ENCODE results near the gene CDH20. TPM values are rescaled to one million over a fixed set of nuclear protein-coding genes. Genes with fewer than 3 reads are reported as not detected.
A peak's percentile ranks its signal among the peaks of the same experiment; 100 is the strongest.
"Not testable (repeated sequence)": the region's sequence is repeated elsewhere in the genome, so short reads cannot be mapped to it uniquely, and the experiment has no call there.

CDH20 gene
- polyA plus RNA-seq, 4 donors: 0.10 to 0.12 TPM; not detected in 2

- no peaks in the 10 kb centered on the region for H3K27me3 ChIP-seq (ENCODE audit: control insufficient read depth in 3 of 3, insufficient read depth in 3 of 3, low read length in 3 of 3)
- FAIRE-seq (no peak), DNase-seq (no peak)
- no peaks in the 10 kb centered on the region for H3K4me1 ChIP-seq (ENCODE audit: control insufficient read depth in 3 of 3, insufficient read depth in 2 of 3, low read depth in 1 of 3, low read length in 2 of 3)
- H3K36me3 ChIP-seq (ENCODE audit: control insufficient read depth in 3 of 3, insufficient read depth in 2 of 3, low read depth in 1 of 3, low read length in 3 of 3): no peaks in the 10 kb centered on the region
- H3K4me3 ChIP-seq (ENCODE audit: low read depth in 1 of 3, low read length in 3 of 3): no peak overlapping the region
- H3K27ac ChIP-seq (ENCODE audit: low read depth in 1 of 3, low read length in 2 of 3): no peak overlapping the region
- H3K9me3 ChIP-seq (ENCODE audit: control insufficient read depth in 2 of 2, insufficient read depth in 1 of 2, low read depth in 1 of 2, low read length in 1 of 2): no peaks in the 10 kb centered on the region
These were observed 19.4 kb downstream of the CDH20 start for GRCh38 chr18:61352611-61353010.

- no peaks in the 10 kb centered on the region for H3K4me1 ChIP-seq (ENCODE audit: control insufficient read depth in 3 of 3, insufficient read depth in 2 of 3, low read depth in 1 of 3, low read length in 2 of 3)
- H3K27ac ChIP-seq (ENCODE audit: low read depth in 1 of 3, low read length in 2 of 3): no peak overlapping the region
- H3K9me3 ChIP-seq (ENCODE audit: control insufficient read depth in 2 of 2, insufficient read depth in 1 of 2, low read depth in 1 of 2, low read length in 1 of 2): no peaks in the 10 kb centered on the region
- DNase-seq: peak in 1 of 2 donors; percentile 10
- no peaks in the 10 kb centered on the region for H3K27me3 ChIP-seq (ENCODE audit: control insufficient read depth in 3 of 3, insufficient read depth in 3 of 3, low read length in 3 of 3)
- H3K4me3 ChIP-seq (ENCODE audit: low read depth in 1 of 3, low read length in 3 of 3): no peak overlapping the region
- FAIRE-seq: no peak
- H3K36me3 ChIP-seq (ENCODE audit: control insufficient read depth in 3 of 3, insufficient read depth in 2 of 3, low read depth in 1 of 3, low read length in 3 of 3): no peaks in the 10 kb centered on the region
- WGBS, 3 donors: 39 to 54% (median 40%) methylated on average over 7 of the region's 7 CpGs
These were observed 27.5 kb downstream of the CDH20 start for GRCh38 chr18:61360404-61361383.

DNA sequence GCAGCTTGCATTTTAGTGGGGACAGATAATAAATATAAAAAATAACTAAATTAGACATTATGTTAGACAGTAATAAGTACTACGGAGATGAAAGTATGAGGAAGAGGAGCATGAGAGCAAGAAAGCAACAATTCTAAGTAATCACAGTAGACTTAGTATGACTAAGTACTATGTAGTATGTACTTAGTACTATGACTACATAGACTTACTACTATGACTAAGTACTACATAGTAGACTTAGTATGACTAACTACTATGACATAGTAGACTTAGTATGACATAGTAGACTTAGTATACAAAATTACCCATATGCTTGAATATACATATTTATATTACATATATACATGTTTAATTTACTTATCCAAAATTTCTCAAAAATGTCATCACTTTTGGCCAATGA is 29.3 kb downstream of the CDH20 start:
- H3K4me3 ChIP-seq (ENCODE audit: low read depth in 1 of 3, low read length in 3 of 3): no peak overlapping the region
- 86 to 90% (median 87%) methylated on average over 1 of the region's 1 CpG for WGBS, 3 donors
- no peaks in the 10 kb centered on the region for H3K27me3 ChIP-seq (ENCODE audit: control insufficient read depth in 3 of 3, insufficient read depth in 3 of 3, low read length in 3 of 3)
- no peaks in the 10 kb centered on the region for H3K4me1 ChIP-seq (ENCODE audit: control insufficient read depth in 3 of 3, insufficient read depth in 2 of 3, low read depth in 1 of 3, low read length in 2 of 3)
- no peaks in the 10 kb centered on the region for H3K36me3 ChIP-seq (ENCODE audit: control insufficient read depth in 3 of 3, insufficient read depth in 2 of 3, low read depth in 1 of 3, low read length in 3 of 3)
- no peaks in the 10 kb centered on the region for H3K9me3 ChIP-seq (ENCODE audit: control insufficient read depth in 2 of 2, insufficient read depth in 1 of 2, low read depth in 1 of 2, low read length in 1 of 2)
- FAIRE-seq (no peak), DNase-seq (no peak)
- H3K27ac ChIP-seq (ENCODE audit: low read depth in 1 of 3, low read length in 2 of 3): no peak overlapping the region

GRCh38 chr18:61364953-61365352 is 31.7 kb downstream of the CDH20 start:
- FAIRE-seq: no peak
- no peaks in the 10 kb centered on the region for H3K36me3 ChIP-seq (ENCODE audit: control insufficient read depth in 3 of 3, insufficient read depth in 2 of 3, low read depth in 1 of 3, low read length in 3 of 3)
- H3K27ac ChIP-seq (ENCODE audit: low read depth in 1 of 3, low read length in 2 of 3): no peak overlapping the region
- WGBS, 3 donors: 86 to 100% (median 87%) methylated on average over 1 of the region's 1 CpG
- no peaks in the 10 kb centered on the region for H3K4me1 ChIP-seq (ENCODE audit: control insufficient read depth in 3 of 3, insufficient read depth in 2 of 3, low read depth in 1 of 3, low read length in 2 of 3)
- H3K9me3 ChIP-seq (ENCODE audit: control insufficient read depth in 2 of 2, insufficient read depth in 1 of 2, low read depth in 1 of 2, low read length in 1 of 2): no peaks in the 10 kb centered on the region
- no peaks in the 10 kb centered on the region for H3K27me3 ChIP-seq (ENCODE audit: control insufficient read depth in 3 of 3, insufficient read depth in 3 of 3, low read length in 3 of 3)
- H3K4me3 ChIP-seq (ENCODE audit: low read depth in 1 of 3, low read length in 3 of 3): no peak overlapping the region
- no peak for DNase-seq

DNA sequence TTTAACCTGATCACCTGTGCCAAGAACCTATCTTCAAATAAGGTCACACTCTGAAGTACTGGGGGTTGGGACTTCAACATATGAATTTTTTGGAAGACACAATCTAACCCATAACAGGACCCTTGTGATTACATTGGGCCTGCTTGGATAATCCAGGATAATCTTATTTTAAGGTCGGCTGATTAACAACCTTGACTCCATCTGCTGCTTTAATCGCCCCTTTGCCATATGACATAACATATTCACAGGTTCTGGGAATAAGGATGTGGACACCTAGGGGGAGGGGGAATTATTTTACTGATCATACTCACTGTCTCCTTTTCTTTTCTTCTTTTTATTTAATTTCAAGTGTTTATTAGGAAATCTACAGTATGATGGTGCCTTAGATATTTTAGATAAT is 34.8 kb downstream of the CDH20 start:
- DNase-seq: no peak
- no peaks in the 10 kb centered on the region for H3K4me1 ChIP-seq (ENCODE audit: control insufficient read depth in 3 of 3, insufficient read depth in 2 of 3, low read depth in 1 of 3, low read length in 2 of 3)
- no peaks in the 10 kb centered on the region for H3K27me3 ChIP-seq (ENCODE audit: control insufficient read depth in 3 of 3, insufficient read depth in 3 of 3, low read length in 3 of 3)
- FAIRE-seq: no peak
- H3K36me3 ChIP-seq (ENCODE audit: control insufficient read depth in 3 of 3, insufficient read depth in 2 of 3, low read depth in 1 of 3, low read length in 3 of 3): no peaks in the 10 kb centered on the region
- H3K4me3 ChIP-seq (ENCODE audit: low read depth in 1 of 3, low read length in 3 of 3): no peak overlapping the region
- H3K9me3 ChIP-seq (ENCODE audit: control insufficient read depth in 2 of 2, insufficient read depth in 1 of 2, low read depth in 1 of 2, low read length in 1 of 2): no peaks in the 10 kb centered on the region
- 77 to 92% (median 78%) methylated on average over 2 of the region's 2 CpGs for WGBS, 3 donors
- H3K27ac ChIP-seq (ENCODE audit: low read depth in 1 of 3, low read length in 2 of 3): no peak overlapping the region

GRCh38 chr18:61369671-61370070 is 36.4 kb downstream of the CDH20 start:
- WGBS, 3 donors: 62 to 68% (median 65%) methylated on average over 4 of the region's 4 CpGs
- not testable (repeated sequence) for H3K4me3 ChIP-seq (ENCODE audit: low read depth in 1 of 3, low read length in 3 of 3); H3K27me3 ChIP-seq (ENCODE audit: control insufficient read depth in 3 of 3, insufficient read depth in 3 of 3, low read length in 3 of 3); DNase-seq; H3K27ac ChIP-seq (ENCODE audit: low read depth in 1 of 3, low read length in 2 of 3); H3K36me3 ChIP-seq (ENCODE audit: control insufficient read depth in 3 of 3, insufficient read depth in 2 of 3, low read depth in 1 of 3, low read length in 3 of 3); FAIRE-seq; H3K4me1 ChIP-seq (ENCODE audit: control insufficient read depth in 3 of 3, insufficient read depth in 2 of 3, low read depth in 1 of 3, low read length in 2 of 3); H3K9me3 ChIP-seq (ENCODE audit: control insufficient read depth in 2 of 2, insufficient read depth in 1 of 2, low read depth in 1 of 2, low read length in 1 of 2)

DNA sequence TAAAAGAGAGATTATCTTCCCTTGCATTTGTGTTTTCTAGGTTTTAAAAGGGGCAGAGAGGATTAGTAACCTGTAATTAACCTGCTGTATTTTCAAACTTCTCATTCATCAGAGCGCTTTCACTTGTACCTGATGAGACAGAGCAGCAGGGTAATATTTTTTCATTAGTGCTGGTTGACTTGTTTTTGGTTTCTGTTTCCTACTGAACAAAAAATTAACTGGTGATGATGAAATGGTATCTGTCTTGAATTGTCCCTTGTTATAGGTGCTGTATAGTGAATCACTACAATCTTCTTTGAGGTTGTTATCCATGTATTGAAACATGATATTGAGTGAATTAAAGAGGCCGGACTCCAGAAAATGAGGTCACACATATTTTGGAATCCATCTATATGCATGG is 37.9 kb downstream of the CDH20 start:
- DNase-seq: no peak
- Histone ChIP-seq H3K4me1 (ENCODE audit: control insufficient read depth in 3 of 3, insufficient read depth in 2 of 3, low read depth in 1 of 3, low read length in 2 of 3) (no peaks in the 10 kb centered on the region), H3K4me3 (ENCODE audit: low read depth in 1 of 3, low read length in 3 of 3) (no peak overlapping the region), H3K27me3 (ENCODE audit: control insufficient read depth in 3 of 3, insufficient read depth in 3 of 3, low read length in 3 of 3) (no peaks in the 10 kb centered on the region), H3K9me3 (ENCODE audit: control insufficient read depth in 2 of 2, insufficient read depth in 1 of 2, low read depth in 1 of 2, low read length in 1 of 2) (no peaks in the 10 kb centered on the region), H3K36me3 (ENCODE audit: control insufficient read depth in 3 of 3, insufficient read depth in 2 of 3, low read depth in 1 of 3, low read length in 3 of 3) (no peaks in the 10 kb centered on the region), H3K27ac (ENCODE audit: low read depth in 1 of 3, low read length in 2 of 3) (no peak overlapping the region)
- FAIRE-seq: no peak
- 89 to 95% (median 92%) methylated on average over 2 of the region's 2 CpGs for whole genome bisulfite sequencing, 3 donors

DNA sequence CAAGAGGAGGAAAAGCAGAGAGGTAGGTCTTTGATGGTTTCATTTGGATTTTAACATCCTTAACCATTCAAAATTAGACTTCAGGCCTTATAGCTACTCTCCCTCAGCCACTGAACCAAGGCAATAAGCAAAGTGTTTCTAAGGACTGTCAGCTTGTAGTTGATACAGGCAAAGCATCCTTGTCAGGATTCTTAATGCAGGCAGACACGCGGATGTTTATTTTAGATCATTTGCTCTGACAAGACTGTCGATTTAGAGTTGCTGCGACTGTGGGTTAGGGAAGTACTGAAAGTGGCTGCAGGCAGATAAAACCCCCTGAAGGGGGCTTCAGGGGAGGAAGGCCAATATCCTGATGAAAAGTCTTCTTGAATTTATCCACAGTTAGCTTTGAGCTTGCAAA is 46.6 kb downstream of the CDH20 start:
- FAIRE-seq (no peak), DNase-seq (no peak)
- Histone ChIP-seq H3K36me3 (ENCODE audit: control insufficient read depth in 3 of 3, insufficient read depth in 2 of 3, low read depth in 1 of 3, low read length in 3 of 3) (no peaks in the 10 kb centered on the region), H3K27ac (ENCODE audit: low read depth in 1 of 3, low read length in 2 of 3) (no peak overlapping the region), H3K27me3 (ENCODE audit: control insufficient read depth in 3 of 3, insufficient read depth in 3 of 3, low read length in 3 of 3) (no peaks in the 10 kb centered on the region), H3K9me3 (ENCODE audit: control insufficient read depth in 2 of 2, insufficient read depth in 1 of 2, low read depth in 1 of 2, low read length in 1 of 2) (no peaks in the 10 kb centered on the region), H3K4me3 (ENCODE audit: low read depth in 1 of 3, low read length in 3 of 3) (no peak overlapping the region), H3K4me1 (ENCODE audit: control insufficient read depth in 3 of 3, insufficient read depth in 2 of 3, low read depth in 1 of 3, low read length in 2 of 3) (no peaks in the 10 kb centered on the region)
- WGBS, 3 donors: 36 to 46% (median 38%) methylated on average over 4 of the region's 4 CpGs

- no peaks in the 10 kb centered on the region for H3K4me1 ChIP-seq (ENCODE audit: control insufficient read depth in 3 of 3, insufficient read depth in 2 of 3, low read depth in 1 of 3, low read length in 2 of 3)
- peak in 1 of 2 donors; percentile 66 for DNase-seq
These were observed 54.8 kb downstream of the CDH20 start for GRCh38 chr18:61388010-61388409.

More at GRCh38 chr18:61388010-61388409, 54.8 kb downstream of the CDH20 start:
- FAIRE-seq: no peak
- Histone ChIP-seq H3K4me3 (ENCODE audit: low read depth in 1 of 3, low read length in 3 of 3) (no peak overlapping the region), H3K27me3 (ENCODE audit: control insufficient read depth in 3 of 3, insufficient read depth in 3 of 3, low read length in 3 of 3) (no peaks in the 10 kb centered on the region), H3K36me3 (ENCODE audit: control insufficient read depth in 3 of 3, insufficient read depth in 2 of 3, low read depth in 1 of 3, low read length in 3 of 3) (no peaks in the 10 kb centered on the region), H3K27ac (ENCODE audit: low read depth in 1 of 3, low read length in 2 of 3) (no peak overlapping the region), H3K9me3 (ENCODE audit: control insufficient read depth in 2 of 2, insufficient read depth in 1 of 2, low read depth in 1 of 2, low read length in 1 of 2) (no peaks in the 10 kb centered on the region)
- 15 to 57% (median 41%) methylated on average over 2 of the region's 2 CpGs for WGBS, 3 donors

Measured in small intestine (tissue), 7 donors.